ENCODE results near the gene HMG20B.

DNA sequence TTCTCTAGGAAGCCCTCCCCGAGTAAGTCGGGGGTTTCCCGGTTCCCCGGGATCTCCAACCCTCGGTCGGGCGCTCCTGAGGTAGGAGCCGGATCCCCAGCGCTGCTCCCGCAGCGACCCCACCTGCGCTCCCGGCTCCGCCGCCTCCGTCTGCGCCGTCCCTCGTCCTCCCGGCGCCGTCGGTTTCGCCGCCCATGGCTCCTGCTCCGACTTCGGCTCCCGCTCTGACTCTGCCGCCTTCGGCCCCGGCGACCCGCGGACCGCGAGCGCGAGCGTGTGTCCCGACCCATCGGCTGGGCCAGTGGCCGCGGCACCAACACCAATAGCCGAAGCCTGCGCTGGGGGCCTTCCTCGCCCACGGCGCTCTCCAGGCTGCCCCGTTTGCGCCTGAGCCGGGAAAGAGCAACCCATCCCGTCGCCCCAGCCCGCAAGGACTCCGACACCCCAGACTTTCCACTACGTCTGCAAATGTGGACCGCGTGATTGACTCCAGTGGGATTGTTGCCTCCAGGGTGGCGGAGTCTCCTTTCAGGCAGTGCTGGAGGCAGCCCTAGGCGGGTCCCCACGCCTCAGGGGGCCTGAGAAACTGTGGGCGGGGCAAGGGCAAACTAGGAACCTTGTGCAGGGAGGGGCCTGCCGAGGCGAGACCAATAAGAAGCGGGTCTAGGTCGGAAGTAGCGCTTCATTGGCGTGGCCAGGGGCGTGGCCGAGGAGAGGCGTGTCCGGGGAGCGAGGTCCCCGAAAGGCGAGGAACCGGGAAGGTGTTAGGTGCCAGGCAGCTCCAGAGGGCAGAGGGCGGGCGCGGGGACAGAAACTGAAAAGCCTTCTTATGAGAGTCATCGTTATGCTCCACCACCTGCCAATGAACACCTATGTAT lies 54.0 kb downstream of the HMG20B start, which contains the start of gene CACTIN:
- TF ChIP-seq, protein P1, sequence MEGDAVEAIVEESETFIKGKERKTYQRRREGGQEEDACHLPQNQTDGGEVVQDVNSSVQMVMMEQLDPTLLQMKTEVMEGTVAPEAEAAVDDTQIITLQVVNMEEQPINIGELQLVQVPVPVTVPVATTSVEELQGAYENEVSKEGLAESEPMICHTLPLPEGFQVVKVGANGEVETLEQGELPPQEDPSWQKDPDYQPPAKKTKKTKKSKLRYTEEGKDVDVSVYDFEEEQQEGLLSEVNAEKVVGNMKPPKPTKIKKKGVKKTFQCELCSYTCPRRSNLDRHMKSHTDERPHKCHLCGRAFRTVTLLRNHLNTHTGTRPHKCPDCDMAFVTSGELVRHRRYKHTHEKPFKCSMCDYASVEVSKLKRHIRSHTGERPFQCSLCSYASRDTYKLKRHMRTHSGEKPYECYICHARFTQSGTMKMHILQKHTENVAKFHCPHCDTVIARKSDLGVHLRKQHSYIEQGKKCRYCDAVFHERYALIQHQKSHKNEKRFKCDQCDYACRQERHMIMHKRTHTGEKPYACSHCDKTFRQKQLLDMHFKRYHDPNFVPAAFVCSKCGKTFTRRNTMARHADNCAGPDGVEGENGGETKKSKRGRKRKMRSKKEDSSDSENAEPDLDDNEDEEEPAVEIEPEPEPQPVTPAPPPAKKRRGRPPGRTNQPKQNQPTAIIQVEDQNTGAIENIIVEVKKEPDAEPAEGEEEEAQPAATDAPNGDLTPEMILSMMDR (IDR thresholded peaks at IDR 0.05): peak in 1 of 3 experiments; percentile 17
- TF ChIP-seq POLR2AphosphoS5 (IDR thresholded peaks at IDR 0.05; ENCODE audit: insufficient read depth in 1 of 2, low read depth in 1 of 2): peak; percentile 93 to 96

All from vagina (tissue), 2 donors.